Mesenchymal stem cell (in vitro differentiated cells and primary cell): Measurements from ENCODE around the gene CCDC85C.

Source experiments
- DNase-seq: peaks from one replicate; pipeline ENCODE4 v3.0.0-alpha.2; 2013
- H2AFZ ChIP-seq: one replicate; pipeline ENCODE4 v1.6.1; 2013; ENCODE audit warnings: low read depth, mild to moderate bottlenecking, control low read depth, inconsistent platforms, low read length, moderate library complexity
- H2AK5ac ChIP-seq: 2 replicates; pipeline ENCODE4 v1.6.1; 2013; ENCODE audit warnings: low read length, moderate library complexity, mild to moderate bottlenecking, inconsistent platforms; ENCODE audit not compliant: severe bottlenecking
- H2BK120ac ChIP-seq: one replicate; pipeline ENCODE4 v1.6.1; 2013; ENCODE audit warnings: low read depth, mild to moderate bottlenecking, inconsistent platforms, low read length, moderate library complexity
- H2BK12ac ChIP-seq, 2 experiments: one replicate each; pipeline ENCODE4 v1.6.1; 2013; ENCODE audit warnings: inconsistent platforms in 2 of 2, low read length in 2 of 2, mild to moderate bottlenecking in 2 of 2, moderate library complexity in 2 of 2, control low read depth in 1 of 2
- H2BK15ac ChIP-seq: one replicate; pipeline ENCODE4 v1.6.1; 2013; ENCODE audit warnings: mild to moderate bottlenecking, low read depth, inconsistent platforms; ENCODE audit not compliant: poor library complexity, severe bottlenecking
- H2BK5ac ChIP-seq: 2 replicates; pipeline ENCODE4 v1.6.1; 2013; ENCODE audit warnings: low read depth, mild to moderate bottlenecking, low read length, control low read depth, inconsistent platforms; ENCODE audit not compliant: poor library complexity, severe bottlenecking
- H3K14ac ChIP-seq, 2 experiments: one replicate each; pipeline ENCODE4 v1.6.1; 2013; ENCODE audit warnings: inconsistent platforms in 2 of 2, low read length in 2 of 2, control low read depth in 1 of 2, mild to moderate bottlenecking in 1 of 2, moderate library complexity in 1 of 2
- H3K18ac ChIP-seq, 2 experiments: one replicate each; pipeline ENCODE4 v1.6.1; 2013; ENCODE audit warnings: inconsistent platforms in 2 of 2, low read length in 2 of 2, control low read depth in 1 of 2, low read depth in 1 of 2, mild to moderate bottlenecking in 1 of 2
- H3K23ac ChIP-seq, 2 experiments: one replicate each; pipeline ENCODE4 v1.6.1; 2013; ENCODE audit warnings: inconsistent platforms in 2 of 2, low read length in 2 of 2, mild to moderate bottlenecking in 2 of 2, moderate library complexity in 2 of 2, control low read depth in 1 of 2
- H3K27ac ChIP-seq: 2 replicates; pipeline ENCODE4 v1.5.1; 2013; ENCODE audit warnings: mild to moderate bottlenecking, moderate library complexity, low read length, control low read depth, inconsistent platforms; ENCODE audit not compliant: poor library complexity, severe bottlenecking
- H3K27me3 ChIP-seq, 2 experiments: 2 replicates each; pipeline versions ENCODE4 v1.6.1 to v1.7.0; 2013; ENCODE audit warnings: low read length in 2 of 2, mild to moderate bottlenecking in 2 of 2, moderate library complexity in 2 of 2, control low read depth in 1 of 2, inconsistent platforms in 1 of 2; ENCODE audit not compliant: control insufficient read depth in 1 of 2, insufficient read depth in 1 of 2
- H3K36me3 ChIP-seq, 2 experiments: 2 replicates each; pipeline versions ENCODE4 v1.6.1 to v1.7.0; 2013; ENCODE audit warnings: low read length in 2 of 2, control low read depth in 1 of 2, inconsistent platforms in 1 of 2, low read depth in 1 of 2, mild to moderate bottlenecking in 1 of 2; ENCODE audit not compliant: insufficient read depth in 2 of 2, control insufficient read depth in 1 of 2
- H3K4ac ChIP-seq, 2 experiments: one replicate each; pipeline ENCODE4 v1.6.1; 2013; ENCODE audit warnings: inconsistent platforms in 2 of 2, low read length in 2 of 2, mild to moderate bottlenecking in 2 of 2, moderate library complexity in 2 of 2, control low read depth in 1 of 2, low read depth in 1 of 2
- H3K4me1 ChIP-seq: 2 replicates; pipeline ENCODE4 v1.6.1; 2013; ENCODE audit warnings: low read depth, low read length, control low read depth; ENCODE audit not compliant: control insufficient read depth, insufficient read depth
- H3K4me2 ChIP-seq: 2 replicates; pipeline ENCODE4 v1.6.1; 2013; ENCODE audit warnings: low read length, mild to moderate bottlenecking, inconsistent platforms; ENCODE audit not compliant: poor library complexity, severe bottlenecking
- H3K4me3 ChIP-seq, 2 experiments: 2 replicates each; pipeline versions ENCODE4 v1.5.1 to v1.7.0; 2013; ENCODE audit warnings: low read length in 2 of 2, mild to moderate bottlenecking in 2 of 2, control low read depth in 1 of 2, low read depth in 1 of 2; ENCODE audit not compliant: insufficient read depth in 1 of 2
- H3K79me1 ChIP-seq: replicated peaks from 2 replicates; pipeline ENCODE4 v1.6.1; 2013; ENCODE audit warnings: mild to moderate bottlenecking, control low read depth, low read length, inconsistent platforms; ENCODE audit not compliant: poor library complexity, severe bottlenecking
- H3K9ac ChIP-seq: 2 replicates; pipeline ENCODE4 v1.7.0; 2013; ENCODE audit warnings: mild to moderate bottlenecking, low read length, moderate library complexity
- H3K9me3 ChIP-seq: 2 replicates; pipeline ENCODE4 v1.7.0; 2013; ENCODE audit warnings: mild to moderate bottlenecking, low read length; ENCODE audit not compliant: control insufficient read depth
- H4K8ac ChIP-seq: one replicate; pipeline ENCODE4 v1.6.1; 2013; ENCODE audit warnings: inconsistent platforms, mild to moderate bottlenecking, low read length, moderate library complexity
- H4K91ac ChIP-seq: one replicate; pipeline ENCODE4 v1.6.1; 2013; ENCODE audit warnings: mild to moderate bottlenecking, low read length, inconsistent platforms
- WGBS: methylation state at CpG from one replicate; pipeline ENCODE4 v1.1.7; 2013; ENCODE audit warnings: mixed read lengths; 5-methylcytosine and 5-hydroxymethylcytosine counted together

CCDC85C gene

GRCh38 chr14:99554184-99554583, 49.8 kb downstream of the CCDC85C start:
- Histone ChIP-seq H2BK5ac (no peak overlapping the region), H2BK12ac (no peak overlapping the region), H2BK15ac (no peak overlapping the region), H3K4ac (no peak overlapping the region), H3K18ac (peak overlapping the region in 1 of 2 experiments; percentile 37), H2AK5ac (no peak overlapping the region), H3K4me3 (no peak overlapping the region), H3K36me3 (no peaks in the 10 kb centered on the region), H3K23ac (no peak overlapping the region), H3K27me3 (peaks cover 0 to 78% of the 10 kb centered on the region in 2 experiments), H2AFZ (no peak overlapping the region), H3K4me2 (no peak overlapping the region), H3K9ac (no peak overlapping the region), H4K91ac (no peak overlapping the region), H3K4me1 (peaks cover 2% of the 10 kb centered on the region), H2BK120ac (no peak overlapping the region), H3K79me1 (peaks cover 3% of the 10 kb centered on the region), H3K14ac (no peak overlapping the region), H3K27ac (no peak overlapping the region), H4K8ac (no peak overlapping the region), H3K9me3 (no peaks in the 10 kb centered on the region)
- WGBS, result 87% methylated on average over 12 of the region's 12 CpGs
- DNase-seq, result no peak

GRCh38 chr14:99552572-99553216, 51.3 kb downstream of the CCDC85C start:
- peaks cover 7 to 78% of the 10 kb centered on the region in 2 experiments for H3K27me3 ChIP-seq
- H3K36me3 ChIP-seq, result no peaks in the 10 kb centered on the region
- no peak overlapping the region for H4K91ac ChIP-seq
- H2BK12ac ChIP-seq, result no peak overlapping the region
- 81% methylated on average over 13 of the region's 13 CpGs for whole genome bisulfite sequencing
- H3K23ac ChIP-seq, result no peak overlapping the region
- H3K4me1 ChIP-seq, result peaks cover 3% of the 10 kb centered on the region
- DNase-seq, result no peak
- H4K8ac ChIP-seq, result no peak overlapping the region
- H3K4me3 ChIP-seq, result no peak overlapping the region
- no peak overlapping the region for H2BK120ac ChIP-seq
- no peak overlapping the region for H3K18ac ChIP-seq
- no peak overlapping the region for H3K9ac ChIP-seq
- H2BK5ac ChIP-seq, result no peak overlapping the region
- no peak overlapping the region for H2AK5ac ChIP-seq
- no peak overlapping the region for H2AFZ ChIP-seq
- no peak overlapping the region for H3K4me2 ChIP-seq
- H2BK15ac ChIP-seq, result no peak overlapping the region
- H3K79me1 ChIP-seq, result peaks cover 6% of the 10 kb centered on the region
- no peak overlapping the region for H3K27ac ChIP-seq
- no peaks in the 10 kb centered on the region for H3K9me3 ChIP-seq
- no peak overlapping the region for H3K4ac ChIP-seq
- H3K14ac ChIP-seq, result no peak overlapping the region

GRCh38 chr14:99552021-99552553, 51.9 kb downstream of the CCDC85C start:
- no peak for DNase-seq
- no peak overlapping the region for H2AK5ac ChIP-seq
- H3K4me2 ChIP-seq, result no peak overlapping the region
- H2AFZ ChIP-seq, result no peak overlapping the region
- no peak overlapping the region for H4K8ac ChIP-seq
- H3K14ac ChIP-seq, result no peak overlapping the region
- H3K23ac ChIP-seq, result no peak overlapping the region
- H2BK15ac ChIP-seq, result no peak overlapping the region
- no peak overlapping the region for H3K27ac ChIP-seq
- no peak overlapping the region for H3K18ac ChIP-seq
- H2BK12ac ChIP-seq, result no peak overlapping the region
- H3K36me3 ChIP-seq, result no peaks in the 10 kb centered on the region
- H3K9ac ChIP-seq, result no peak overlapping the region
- WGBS, result 87% methylated on average over 8 of the region's 9 CpGs
- H2BK120ac ChIP-seq, result no peak overlapping the region
- H2BK5ac ChIP-seq, result no peak overlapping the region
- peaks cover 3% of the 10 kb centered on the region for H3K4me1 ChIP-seq
- H3K9me3 ChIP-seq, result no peaks in the 10 kb centered on the region
- peaks cover 6% of the 10 kb centered on the region for H3K79me1 ChIP-seq
- H3K4me3 ChIP-seq, result no peak overlapping the region
- H3K4ac ChIP-seq, result no peak overlapping the region
- H3K27me3 ChIP-seq, result peaks cover 7 to 80% of the 10 kb centered on the region in 2 experiments
- no peak overlapping the region for H4K91ac ChIP-seq

- WGBS, result 80% methylated on average over 11 of the region's 11 CpGs
- DNase-seq, result no peak
- Histone ChIP-seq H3K36me3 (no peaks in the 10 kb centered on the region), H3K9me3 (no peaks in the 10 kb centered on the region), H4K8ac (no peak overlapping the region), H3K27ac (no peak overlapping the region), H2BK15ac (no peak overlapping the region), H3K18ac (no peak overlapping the region), H2AFZ (no peak overlapping the region), H3K4me1 (peaks cover 4% of the 10 kb centered on the region), H3K9ac (no peak overlapping the region), H3K14ac (peak overlapping the region in 1 of 2 experiments; percentile 20), H2BK5ac (no peak overlapping the region), H3K4me3 (no peak overlapping the region), H3K4ac (no peak overlapping the region), H3K27me3 (peaks cover 11 to 81% of the 10 kb centered on the region in 2 experiments), H3K4me2 (no peak overlapping the region), H2BK12ac (no peak overlapping the region), H2BK120ac (no peak overlapping the region), H2AK5ac (no peak overlapping the region), H4K91ac (no peak overlapping the region), H3K23ac (no peak overlapping the region), H3K79me1 (peaks cover 6% of the 10 kb centered on the region)
Measured at GRCh38 chr14:99551034-99551922, 52.7 kb downstream of the CCDC85C start.
